ENCODE results near the gene DKK1.

Gene DKK1

GRCh38 chr10:52353960-52354394, 39.9 kb downstream of the DKK1 start:
- Histone ChIP-seq H3K9me3 (ENCODE audit: control insufficient read depth, insufficient read depth, low read depth, low read length) (no peaks in the 10 kb centered on the region), H3K4me3 (ENCODE audit: low read depth, low read length) (no peak overlapping the region), H3K36me3 (ENCODE audit: control insufficient read depth in 2 of 2, insufficient read depth in 1 of 2, low read length in 2 of 2) (no peaks in the 10 kb centered on the region), H3K27ac (ENCODE audit: extremely low read depth, low read depth, low read length) (no peak overlapping the region), H3K4me1 (ENCODE audit: control insufficient read depth, insufficient read depth, low read length) (no peaks in the 10 kb centered on the region)
- ChIA-PET CTCF (interaction anchor here (1.0 kb wide), 1 partner anchor 46 kb away, joined by 3 read pairs; no protein-coding TSS in a partner anchor), POLR2A (no interaction called here)
- TF ChIP-seq ZNF664 (tag by site-specific recombination; IDR thresholded peaks at IDR 0.05) (no peak), ZFP69B (tag by site-specific recombination; IDR thresholded peaks at IDR 0.05) (no peak), HOXA7 (CRISPR knock-in tag; IDR thresholded peaks at IDR 0.05; ENCODE audit: borderline replicate concordance) (no peak), ZNF610 (tag by site-specific recombination; IDR thresholded peaks at IDR 0.05; ENCODE audit: borderline replicate concordance) (no peak)

DNA sequence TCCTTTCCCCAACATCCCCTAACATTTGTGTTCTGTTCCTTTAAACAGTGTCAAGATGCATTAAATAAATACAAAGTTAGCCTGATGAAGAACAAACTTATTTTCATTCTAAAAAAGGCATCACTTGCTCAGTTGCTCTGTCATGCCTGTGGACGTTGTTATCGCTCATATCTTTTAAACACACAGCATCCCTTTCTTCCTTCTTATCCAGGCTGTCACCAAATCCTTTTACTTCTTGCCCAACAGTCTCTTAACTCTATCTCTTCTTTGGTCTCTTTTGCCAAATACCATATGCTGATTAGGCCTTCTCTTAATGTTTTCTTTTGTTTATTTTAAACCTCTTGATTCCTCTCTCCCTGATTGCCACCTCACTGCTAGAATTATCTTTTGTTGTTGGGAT, 43.9 kb downstream of the DKK1 start:
- Histone ChIP-seq H3K4me1 (ENCODE audit: control insufficient read depth, insufficient read depth, low read length) (no peaks in the 10 kb centered on the region), H3K4me3 (ENCODE audit: low read depth, low read length) (no peak overlapping the region), H3K9me3 (ENCODE audit: control insufficient read depth, insufficient read depth, low read depth, low read length) (no peaks in the 10 kb centered on the region), H3K27ac (ENCODE audit: extremely low read depth, low read depth, low read length) (no peak overlapping the region), H3K36me3 (ENCODE audit: control insufficient read depth in 2 of 2, insufficient read depth in 1 of 2, low read length in 2 of 2) (no peaks in the 10 kb centered on the region)
- ChIA-PET POLR2A (no interaction called here), CTCF (no interaction called here)
- TF ChIP-seq, protein P1, sequence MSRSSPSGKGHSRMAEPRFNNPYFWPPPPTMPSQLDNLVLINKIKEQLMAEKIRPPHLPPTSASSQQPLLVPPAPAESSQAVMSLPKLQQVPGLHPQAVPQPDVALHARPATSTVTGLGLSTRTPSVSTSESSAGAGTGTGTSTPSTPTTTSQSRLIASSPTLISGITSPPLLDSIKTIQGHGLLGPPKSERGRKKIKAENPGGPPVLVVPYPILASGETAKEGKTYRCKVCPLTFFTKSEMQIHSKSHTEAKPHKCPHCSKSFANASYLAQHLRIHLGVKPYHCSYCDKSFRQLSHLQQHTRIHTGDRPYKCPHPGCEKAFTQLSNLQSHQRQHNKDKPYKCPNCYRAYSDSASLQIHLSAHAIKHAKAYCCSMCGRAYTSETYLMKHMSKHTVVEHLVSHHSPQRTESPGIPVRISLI (tag by site-specific recombination; IDR thresholded peaks at IDR 0.05), result no peak
- TF ChIP-seq ZSCAN30 (tag by site-specific recombination; IDR thresholded peaks at IDR 0.05), result no peak
- no peak for TF ChIP-seq ZSCAN16 (tag by site-specific recombination; IDR thresholded peaks at IDR 0.05)
- TF ChIP-seq REPIN1 (tag by site-specific recombination; IDR thresholded peaks at IDR 0.05; ENCODE audit: low read depth), result no peak
- no peak for TF ChIP-seq ZNF785 (tag by site-specific recombination; IDR thresholded peaks at IDR 0.05)
- TF ChIP-seq TRIM28 (IDR thresholded peaks at IDR 0.05; ENCODE audit: borderline replicate concordance, low read length), result no peak
- TF ChIP-seq ZNF10 (tag by site-specific recombination; IDR thresholded peaks at IDR 0.05), result no peak
- TF ChIP-seq, protein P2, sequence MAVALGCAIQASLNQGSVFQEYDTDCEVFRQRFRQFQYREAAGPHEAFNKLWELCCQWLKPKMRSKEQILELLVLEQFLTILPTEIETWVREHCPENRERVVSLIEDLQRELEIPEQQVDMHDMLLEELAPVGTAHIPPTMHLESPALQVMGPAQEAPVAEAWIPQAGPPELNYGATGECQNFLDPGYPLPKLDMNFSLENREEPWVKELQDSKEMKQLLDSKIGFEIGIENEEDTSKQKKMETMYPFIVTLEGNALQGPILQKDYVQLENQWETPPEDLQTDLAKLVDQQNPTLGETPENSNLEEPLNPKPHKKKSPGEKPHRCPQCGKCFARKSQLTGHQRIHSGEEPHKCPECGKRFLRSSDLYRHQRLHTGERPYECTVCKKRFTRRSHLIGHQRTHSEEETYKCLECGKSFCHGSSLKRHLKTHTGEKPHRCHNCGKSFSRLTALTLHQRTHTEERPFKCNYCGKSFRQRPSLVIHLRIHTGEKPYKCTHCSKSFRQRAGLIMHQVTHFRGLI (tag by site-specific recombination; IDR thresholded peaks at IDR 0.05), result no peak
- TF ChIP-seq, protein P3, sequence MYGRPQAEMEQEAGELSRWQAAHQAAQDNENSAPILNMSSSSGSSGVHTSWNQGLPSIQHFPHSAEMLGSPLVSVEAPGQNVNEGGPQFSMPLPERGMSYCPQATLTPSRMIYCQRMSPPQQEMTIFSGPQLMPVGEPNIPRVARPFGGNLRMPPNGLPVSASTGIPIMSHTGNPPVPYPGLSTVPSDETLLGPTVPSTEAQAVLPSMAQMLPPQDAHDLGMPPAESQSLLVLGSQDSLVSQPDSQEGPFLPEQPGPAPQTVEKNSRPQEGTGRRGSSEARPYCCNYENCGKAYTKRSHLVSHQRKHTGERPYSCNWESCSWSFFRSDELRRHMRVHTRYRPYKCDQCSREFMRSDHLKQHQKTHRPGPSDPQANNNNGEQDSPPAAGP (tag by site-specific recombination; IDR thresholded peaks at IDR 0.05), result no peak
- TF ChIP-seq MEIS1 (CRISPR knock-in tag; IDR thresholded peaks at IDR 0.05; ENCODE audit: borderline replicate concordance), result no peak
- TF ChIP-seq, protein P4, sequence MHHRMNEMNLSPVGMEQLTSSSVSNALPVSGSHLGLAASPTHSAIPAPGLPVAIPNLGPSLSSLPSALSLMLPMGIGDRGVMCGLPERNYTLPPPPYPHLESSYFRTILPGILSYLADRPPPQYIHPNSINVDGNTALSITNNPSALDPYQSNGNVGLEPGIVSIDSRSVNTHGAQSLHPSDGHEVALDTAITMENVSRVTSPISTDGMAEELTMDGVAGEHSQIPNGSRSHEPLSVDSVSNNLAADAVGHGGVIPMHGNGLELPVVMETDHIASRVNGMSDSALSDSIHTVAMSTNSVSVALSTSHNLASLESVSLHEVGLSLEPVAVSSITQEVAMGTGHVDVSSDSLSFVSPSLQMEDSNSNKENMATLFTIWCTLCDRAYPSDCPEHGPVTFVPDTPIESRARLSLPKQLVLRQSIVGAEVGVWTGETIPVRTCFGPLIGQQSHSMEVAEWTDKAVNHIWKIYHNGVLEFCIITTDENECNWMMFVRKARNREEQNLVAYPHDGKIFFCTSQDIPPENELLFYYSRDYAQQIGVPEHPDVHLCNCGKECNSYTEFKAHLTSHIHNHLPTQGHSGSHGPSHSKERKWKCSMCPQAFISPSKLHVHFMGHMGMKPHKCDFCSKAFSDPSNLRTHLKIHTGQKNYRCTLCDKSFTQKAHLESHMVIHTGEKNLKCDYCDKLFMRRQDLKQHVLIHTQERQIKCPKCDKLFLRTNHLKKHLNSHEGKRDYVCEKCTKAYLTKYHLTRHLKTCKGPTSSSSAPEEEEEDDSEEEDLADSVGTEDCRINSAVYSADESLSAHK (tag by site-specific recombination; IDR thresholded peaks at IDR 0.05), result no peak
- TF ChIP-seq MYNN (tag by site-specific recombination; IDR thresholded peaks at IDR 0.05; ENCODE audit: borderline replicate concordance), result no peak
- no peak for TF ChIP-seq ZNF626 (tag by site-specific recombination; IDR thresholded peaks at IDR 0.05)
- no peak for TF ChIP-seq ZBTB20 (tag by site-specific recombination; IDR thresholded peaks at IDR 0.05)
- no peak for TF ChIP-seq PATZ1 (tag by site-specific recombination; IDR thresholded peaks at IDR 0.05)
- no peak for TF ChIP-seq GLI2 (tag by site-specific recombination; IDR thresholded peaks at IDR 0.05; ENCODE audit: borderline replicate concordance, low read depth)
- no peak for TF ChIP-seq ZNF433 (tag by site-specific recombination; IDR thresholded peaks at IDR 0.05; ENCODE audit: low read depth)
- TF ChIP-seq ZNF24 (tag by site-specific recombination; IDR thresholded peaks at IDR 0.05), result no peak
